UCSD-AML1 (cell line): ENCODE data around the gene CFP.
"Not testable (repeated sequence)": the region's sequence is repeated elsewhere in the genome, so short reads cannot be mapped to it uniquely, and the experiment has no call there.

Experiments used
- DNase-seq: peaks from one replicate; lab custom pipeline; 2025; ENCODE audit not compliant: unreplicated experiment; lab: John Stamatoyannopoulos, UW

Gene CFP

DNA sequence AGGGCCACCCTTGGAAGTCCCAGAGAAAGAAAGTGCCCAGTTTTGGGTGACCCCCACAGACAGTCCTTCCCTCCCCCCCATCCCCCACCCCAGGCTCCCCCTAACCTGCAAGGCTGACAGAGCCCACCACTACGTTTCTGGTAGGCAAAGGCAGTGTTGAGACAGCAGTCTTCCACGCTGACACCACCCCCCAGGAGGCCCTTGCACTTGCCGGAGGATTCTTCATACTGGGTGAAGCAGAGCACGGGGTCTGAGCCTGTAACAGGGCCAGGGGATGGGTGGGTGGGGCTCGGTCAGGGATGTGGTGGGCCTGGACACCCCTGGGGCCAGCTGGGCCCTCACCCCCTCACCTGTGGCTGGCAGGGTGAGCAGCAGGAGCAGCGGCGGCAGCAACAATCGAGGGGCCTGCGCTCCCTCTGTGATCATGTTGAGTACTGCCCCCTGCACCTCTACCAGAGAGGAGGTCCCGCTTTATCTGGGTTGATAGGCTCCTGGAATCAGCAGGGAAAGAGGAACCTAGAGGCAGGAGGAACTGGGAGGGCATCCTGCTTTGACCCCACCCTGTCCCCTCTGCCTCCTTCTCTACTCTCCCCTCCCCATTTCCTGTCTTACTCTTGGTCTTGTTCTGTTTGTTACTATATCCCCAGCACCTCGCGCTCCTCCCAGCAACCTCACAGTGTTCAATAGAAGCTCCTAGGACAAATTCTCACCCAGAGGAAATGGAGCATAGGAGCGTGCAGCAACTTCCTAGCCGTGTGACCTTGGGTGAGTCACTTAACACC is at the start of gene CFP:
TSS of gene CFP (minus strand) at position 512 of the 782 bp plus-strand sequence. CDS start at position 426, 86 bp downstream.
- DNase-seq = peak; percentile 70

DNA sequence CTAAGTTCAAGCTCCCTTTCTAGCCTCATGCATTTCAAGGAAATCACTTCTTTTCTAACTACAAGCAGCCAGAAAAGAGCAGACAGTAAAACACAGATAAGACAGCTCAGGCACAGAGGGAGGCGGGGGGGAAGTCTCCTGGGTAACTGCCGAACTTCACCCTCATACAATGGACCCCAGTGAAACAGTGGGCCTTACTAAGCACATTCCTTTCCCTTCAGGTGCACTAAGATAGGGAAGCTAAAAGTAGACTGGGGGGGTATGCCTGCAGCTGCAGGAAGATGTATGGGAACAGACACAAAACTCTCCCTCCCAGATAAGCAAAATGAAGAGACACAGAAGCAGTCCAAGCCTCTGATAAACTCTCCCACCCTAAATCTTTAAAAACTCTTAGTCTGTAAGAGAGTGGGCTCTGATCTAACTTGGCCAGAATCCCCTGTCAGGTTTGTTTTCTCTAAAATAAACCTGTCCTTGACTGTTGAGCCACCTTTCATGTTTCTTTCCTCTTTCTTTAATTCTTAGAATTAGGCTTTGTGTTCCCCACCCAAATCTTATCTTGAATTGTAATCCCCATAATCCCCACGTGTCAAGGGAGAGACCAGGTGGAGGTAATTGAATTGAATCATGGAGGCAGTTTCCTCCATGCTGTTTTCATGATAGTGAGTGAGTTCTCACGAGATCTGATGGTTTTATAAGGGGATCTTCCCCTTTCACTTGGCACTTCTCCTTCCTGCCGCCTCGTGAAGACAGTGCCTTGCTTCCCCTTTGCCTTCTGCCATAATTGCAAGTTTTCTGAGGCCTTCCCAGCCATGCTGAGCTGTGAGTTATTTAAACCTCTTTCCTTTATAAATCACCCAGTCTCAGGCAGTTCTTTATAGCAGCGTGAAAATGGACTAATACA is 46.5 kb upstream of the CFP start:
- DNase-seq = not testable (repeated sequence)

DNA sequence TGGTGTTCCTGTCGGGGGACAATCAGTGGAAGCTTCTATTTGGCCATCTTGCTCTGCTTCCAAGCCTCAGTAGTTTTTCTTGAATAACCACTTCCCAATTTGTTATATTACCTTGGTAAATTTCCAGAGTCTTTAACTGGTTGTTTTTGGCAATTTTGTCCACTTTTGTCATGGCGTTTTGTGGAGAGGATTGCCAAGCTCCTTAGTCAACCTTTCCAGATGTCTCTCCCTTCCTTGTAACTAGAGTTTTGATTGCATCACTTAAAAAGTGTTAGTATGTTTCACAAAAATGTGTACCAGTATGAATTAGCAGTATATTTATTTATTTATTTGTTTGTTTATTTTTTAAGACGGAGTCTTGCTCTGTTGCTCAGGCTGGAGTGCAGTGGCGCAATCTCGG is 45.0 kb upstream of the CFP start:
- no peak for DNase-seq

DNA sequence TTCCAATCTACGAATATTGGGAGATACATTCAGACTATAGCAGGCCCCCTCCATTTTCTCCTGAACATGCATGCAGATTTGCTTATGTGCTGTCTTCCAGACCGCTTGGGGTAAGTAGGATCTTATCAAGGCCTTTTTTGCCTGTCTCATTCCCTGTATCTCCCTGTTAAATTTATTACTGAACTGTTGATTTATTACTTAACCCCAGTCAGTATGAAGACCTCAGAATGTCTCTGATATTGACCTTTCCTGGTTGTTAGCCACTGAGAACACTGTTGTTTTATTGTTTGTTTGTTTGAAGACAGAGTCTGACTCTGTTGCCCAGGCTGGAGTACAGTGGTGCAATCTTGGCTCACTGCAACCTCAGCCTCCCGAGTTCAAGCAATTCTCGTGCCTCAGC is 36.1 kb upstream of the CFP start:
- DNase-seq = not testable (repeated sequence)

DNA sequence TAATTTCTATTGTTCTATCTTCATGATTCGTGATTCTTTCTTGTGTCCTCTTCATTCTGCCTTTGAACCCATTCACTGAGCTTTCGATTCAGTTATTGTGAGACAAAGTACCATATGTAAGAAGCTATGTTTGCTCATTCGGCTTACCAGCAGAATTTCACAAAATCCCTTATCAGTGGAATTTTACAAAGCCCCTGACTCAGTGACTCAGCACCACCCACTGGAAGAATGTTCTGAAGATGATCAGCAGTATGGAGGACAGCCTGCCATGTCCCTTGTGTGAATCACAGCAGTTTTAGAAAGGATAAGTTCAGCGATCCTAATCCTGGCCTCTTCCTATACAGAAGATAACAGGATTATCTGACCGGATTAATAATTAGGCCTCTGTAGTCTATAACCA is 35.0 kb upstream of the CFP start:
- no peak for DNase-seq

DNA sequence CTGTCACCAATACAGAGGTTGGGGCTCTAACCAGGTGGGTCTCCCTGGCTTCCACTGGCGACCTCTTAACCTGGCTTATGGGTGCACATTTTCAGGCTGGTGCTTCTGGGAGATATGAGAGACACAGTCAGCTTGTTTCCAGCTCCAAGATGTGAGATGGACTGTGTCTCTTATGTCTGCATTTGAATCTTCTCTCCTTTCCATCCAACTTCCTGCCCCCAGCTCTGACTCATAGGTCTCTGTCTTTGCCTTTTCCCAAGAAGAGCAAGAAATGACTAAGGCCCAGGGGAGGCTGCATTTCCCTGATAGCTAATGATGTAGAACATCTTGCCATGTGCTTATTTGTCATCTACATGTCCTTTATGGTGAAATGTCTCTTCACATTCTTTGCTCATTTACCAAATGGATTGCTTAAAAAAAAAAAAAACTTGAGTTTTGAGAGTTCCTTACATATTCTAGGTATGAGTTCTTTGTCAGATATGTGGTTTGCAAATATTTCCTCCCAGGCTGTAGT is 32.5 kb upstream of the CFP start:
- no peak for DNase-seq

DNA sequence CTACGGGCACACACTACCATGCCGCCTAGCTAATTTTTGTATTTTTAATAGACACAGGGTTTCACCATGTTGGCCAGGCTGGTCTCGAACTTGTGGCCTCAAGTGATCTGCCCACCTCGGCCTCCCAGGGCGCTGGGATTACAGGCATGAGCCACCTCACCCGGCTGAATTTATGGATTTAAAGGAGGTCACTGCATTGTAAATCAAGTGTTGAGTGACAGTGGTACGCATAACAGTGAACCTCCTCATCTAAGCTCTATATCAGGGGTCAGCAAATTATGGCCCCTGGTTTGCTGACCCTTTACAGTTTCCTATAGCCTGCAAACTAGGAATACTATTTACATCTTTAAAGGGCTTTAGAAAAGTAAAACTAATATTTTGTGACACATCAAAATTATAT is 31.8 kb upstream of the CFP start:
- no peak for DNase-seq

DNA sequence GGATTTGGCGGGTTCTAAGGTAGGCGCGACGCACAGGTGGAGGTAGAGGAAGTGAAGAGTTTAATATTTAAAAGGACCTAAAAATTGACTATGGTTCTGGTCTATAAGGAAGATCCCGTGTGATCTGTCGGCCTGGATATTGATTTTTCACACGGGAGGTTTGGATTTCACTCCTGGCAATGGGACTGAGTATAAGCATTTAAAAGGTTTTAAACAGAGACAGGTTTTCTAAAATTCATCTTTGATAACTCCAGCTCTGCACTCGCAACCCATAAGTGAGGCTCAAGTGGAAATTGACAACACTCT is 29.6 kb upstream of the CFP start:
- DNase-seq = no peak

DNA sequence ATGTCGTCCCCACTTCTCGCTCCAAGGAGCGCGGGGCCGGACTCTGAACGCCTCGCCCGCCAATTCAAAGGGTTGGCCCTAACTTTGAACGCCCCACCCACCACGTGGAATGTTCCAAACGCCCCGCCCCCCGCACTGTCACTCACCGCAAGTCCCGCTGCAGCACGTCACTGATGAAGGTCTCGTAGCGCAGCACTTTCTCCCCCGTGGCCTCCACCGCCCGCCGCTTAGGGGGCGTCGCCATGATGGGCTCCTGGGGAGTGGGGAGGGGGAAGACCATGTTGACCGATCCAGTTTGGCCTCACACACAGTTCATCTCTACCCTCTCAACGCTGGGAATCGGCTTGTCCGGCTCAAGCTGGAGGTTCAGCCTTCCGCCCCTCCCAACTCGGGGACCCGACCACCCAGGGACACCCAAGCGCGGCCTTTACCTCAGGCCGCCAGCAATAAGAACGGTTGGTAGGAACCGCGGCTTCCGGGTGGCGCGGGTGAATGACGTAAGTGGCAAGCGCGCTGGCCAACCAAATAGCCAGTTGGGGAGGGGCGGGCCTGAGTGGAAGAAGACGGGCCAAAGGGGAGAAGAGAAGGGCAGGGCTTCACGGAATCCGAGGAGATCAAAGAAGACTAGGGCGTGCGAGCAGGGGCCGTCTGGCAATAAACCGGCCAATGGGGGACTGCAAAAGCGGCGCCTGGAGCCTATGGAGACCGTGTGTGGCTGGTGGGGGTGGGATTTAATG is 29.1 kb upstream of the CFP start, which contains the start of gene UXT:
TSS of gene UXT (minus strand) at position 497 of the 737 bp plus-strand sequence. CDS start at position 244, 253 bp downstream.
- DNase-seq = peak; percentile 88

DNA sequence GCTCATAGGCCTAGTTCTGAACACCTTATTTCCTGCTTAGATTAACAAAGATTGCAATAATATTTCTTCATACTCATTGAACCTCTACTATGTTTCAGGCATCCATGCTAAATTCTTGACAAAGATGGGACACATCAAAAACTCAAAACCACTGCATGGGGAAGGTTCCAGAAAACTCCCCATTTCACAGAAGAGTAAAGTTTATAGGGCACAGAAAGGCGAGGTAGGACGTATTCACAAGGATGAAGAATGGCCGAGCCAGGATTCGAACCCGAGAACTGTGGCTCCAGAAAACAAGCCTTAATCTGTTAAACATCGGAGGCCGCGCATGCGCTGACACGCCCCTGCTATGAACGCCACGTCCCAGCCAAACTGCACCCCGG is 28.6 kb upstream of the CFP start:
- no peak for DNase-seq

DNA sequence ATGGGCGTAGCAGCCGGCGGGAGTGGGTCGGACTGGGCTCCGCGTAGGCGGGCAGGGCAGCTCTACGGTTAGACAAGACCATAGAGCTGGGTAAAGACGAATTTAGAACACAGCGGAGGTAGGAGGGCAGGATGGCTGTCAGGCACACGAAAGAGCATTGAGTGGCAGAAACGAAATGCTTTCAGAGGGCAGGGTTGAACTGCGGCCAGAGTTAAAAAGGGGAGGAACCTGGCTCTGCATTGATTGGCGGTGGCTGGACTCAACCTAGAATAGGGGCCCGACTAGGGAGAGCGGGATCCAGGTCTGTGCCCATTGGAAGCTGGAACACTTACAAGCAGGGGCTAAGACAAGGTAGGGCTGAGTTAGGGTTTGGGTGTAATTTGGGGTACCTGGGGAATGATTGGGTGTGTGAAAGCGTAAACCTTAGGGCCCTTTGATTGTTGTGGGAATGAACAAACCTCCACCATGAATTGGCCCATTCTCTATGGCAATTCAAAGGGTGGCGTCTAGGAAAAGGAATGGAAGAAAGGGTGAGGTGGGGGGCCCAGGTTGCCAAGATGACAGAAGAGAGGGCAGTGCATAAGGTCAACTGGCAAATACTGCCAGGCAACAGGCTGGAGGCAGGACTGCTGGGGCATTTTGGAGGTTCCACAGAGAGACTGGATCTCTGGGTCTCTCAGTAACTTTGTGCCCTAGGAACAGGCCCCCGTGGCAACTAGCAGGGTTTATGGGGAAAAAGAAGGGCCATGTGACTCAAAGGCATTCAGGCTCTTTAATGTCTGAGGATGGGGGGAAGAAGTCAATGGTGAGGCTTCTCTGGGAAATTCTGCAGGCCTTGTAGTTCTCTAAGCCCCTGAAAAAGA is 21.5 kb upstream of the CFP start:
- DNase-seq = no peak

DNA sequence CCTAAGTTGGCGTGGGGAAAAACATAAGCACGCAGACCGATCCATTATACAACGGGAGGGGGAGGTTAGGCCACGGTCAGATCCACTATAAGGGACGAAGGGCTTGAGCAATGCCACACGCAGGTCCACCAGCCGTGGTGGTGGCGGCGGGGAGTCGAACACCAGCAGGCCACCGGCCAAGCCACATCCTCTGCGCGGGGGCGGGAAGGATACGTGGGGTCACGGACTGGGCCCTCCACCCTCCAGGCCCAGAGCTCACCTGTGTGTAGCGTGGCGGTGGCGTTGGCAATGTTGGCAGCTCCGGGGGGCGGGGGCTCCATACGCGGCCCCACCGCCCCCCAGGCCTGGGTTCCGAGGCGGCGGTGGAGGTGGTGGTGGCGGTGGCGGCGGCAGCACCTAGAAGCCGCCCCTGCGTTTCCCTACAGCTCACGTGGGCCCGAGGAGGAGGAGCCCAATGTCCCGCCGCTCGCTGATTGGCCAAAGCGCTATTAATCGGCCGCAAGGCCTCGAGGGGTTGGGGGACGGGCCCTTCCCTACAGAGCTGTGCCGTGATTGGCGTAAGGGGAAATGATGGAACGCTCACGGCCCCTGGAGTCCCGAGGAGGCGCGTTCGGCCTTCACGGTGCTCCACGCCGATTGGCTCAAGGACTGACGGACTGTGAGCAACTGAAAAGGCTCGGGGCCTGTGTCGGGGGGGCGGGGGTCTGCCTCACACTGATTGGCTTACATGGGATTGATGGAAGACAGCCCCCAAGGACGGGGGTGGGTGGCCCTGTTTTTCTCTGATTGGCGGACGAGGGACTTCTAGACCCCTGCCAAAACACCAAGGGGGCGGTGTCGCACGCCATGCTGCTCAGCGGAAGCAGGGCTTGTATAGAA is 20.7 kb upstream of the CFP start, which contains the start of gene ELK1:
TSS of gene ELK1 (minus strand) at position 400 of the 879 bp plus-strand sequence. CDS start 9,122 bp downstream, outside the sequence.
- peak; percentile 93 for DNase-seq

DNA sequence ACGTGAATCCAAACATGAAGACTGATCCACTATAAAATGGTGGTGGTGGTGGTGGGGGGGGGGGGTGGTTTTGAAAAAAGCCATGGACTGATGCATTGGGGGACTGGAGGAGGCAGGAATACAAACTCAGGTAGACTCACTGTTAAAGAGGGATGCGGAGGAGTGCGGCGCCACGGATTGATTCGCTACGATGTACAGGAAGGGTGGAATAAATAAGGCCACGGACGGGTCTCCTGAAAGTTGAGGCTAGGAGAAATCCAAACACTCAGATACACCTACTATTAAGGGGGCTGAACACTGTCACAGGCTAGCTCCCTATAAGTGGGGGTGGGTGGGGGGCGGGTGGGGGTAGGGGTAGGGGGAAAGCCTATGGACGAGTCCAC is 20.0 kb upstream of the CFP start:
- no peak for DNase-seq

DNA sequence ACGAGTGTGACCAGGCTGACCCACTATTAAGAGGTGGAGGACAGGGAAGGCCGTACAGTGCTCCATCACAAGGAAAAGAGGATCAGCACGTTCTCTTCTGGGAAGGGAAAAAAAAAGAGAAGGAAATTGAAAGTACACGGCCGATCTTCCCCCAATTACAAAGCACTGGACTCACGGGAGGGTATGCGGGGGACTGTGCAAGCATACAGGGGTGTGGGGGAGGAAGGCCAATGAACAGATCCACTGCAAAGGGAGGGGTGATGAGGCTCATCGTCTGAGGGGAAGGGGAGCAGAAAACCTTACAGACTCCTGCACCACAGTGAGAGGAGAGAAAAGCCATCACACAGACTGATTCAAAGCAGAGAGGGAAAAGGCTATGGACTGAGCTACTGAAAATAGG is 19.5 kb upstream of the CFP start:
- DNase-seq = no peak

DNA sequence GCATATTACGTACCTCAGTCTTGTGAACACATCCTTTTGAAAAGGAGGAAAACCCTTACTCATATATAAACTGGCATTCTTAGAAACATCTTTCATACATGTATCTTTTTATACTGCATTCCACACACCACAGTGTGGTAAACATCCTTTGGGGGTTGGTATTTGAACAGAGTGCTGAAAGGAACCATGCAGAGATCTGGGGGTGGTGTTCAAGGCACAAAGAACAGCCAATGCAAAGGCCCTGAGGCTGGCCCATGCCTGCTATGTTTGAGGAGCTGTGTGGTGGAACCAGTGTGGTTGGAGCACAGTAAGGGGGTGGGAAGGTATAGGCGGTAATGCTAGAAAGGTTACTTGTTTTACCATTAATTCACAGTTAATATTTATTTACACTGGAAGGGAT is 18.6 kb upstream of the CFP start:
- DNase-seq = no peak

DNA sequence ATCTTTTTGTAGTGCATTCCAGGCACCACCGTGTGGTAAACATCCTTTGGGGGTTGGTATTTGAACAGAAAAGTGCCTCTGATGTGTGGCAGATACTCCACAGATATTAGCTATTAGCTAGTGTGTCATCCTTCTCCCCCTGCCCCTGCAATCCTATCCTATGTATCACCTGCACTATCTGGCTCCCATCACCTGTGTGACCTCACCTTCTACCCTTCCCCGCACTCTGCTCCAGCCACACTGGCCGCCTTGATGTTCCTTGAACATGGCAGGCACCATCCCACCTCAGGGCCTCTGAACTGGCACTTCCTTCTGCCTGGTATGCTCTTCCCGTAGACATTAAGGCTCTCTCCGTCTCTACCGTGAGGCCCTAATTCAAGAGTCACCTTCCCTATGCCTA is 16.9 kb upstream of the CFP start:
- no peak for DNase-seq

DNA sequence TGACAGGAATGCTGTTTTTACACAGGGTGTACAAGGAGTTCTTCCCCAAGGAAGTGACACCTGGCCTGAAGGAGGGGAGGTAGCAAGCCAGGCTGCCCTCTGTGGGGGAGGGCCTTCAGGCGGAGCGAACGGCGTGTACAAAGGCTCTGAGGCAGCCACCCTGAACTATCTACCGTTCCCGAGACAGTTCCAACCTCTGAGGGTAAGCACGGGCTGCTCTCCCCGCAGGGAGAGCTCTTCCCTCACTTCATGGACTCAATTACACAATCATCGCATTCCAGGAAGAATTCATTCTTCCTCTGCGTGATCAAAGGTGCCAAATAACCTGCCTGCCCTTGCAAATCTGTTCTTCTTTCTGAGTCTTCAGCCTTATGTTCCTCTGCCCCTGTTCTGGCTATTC is 15.8 kb upstream of the CFP start:
- no peak for DNase-seq

DNA sequence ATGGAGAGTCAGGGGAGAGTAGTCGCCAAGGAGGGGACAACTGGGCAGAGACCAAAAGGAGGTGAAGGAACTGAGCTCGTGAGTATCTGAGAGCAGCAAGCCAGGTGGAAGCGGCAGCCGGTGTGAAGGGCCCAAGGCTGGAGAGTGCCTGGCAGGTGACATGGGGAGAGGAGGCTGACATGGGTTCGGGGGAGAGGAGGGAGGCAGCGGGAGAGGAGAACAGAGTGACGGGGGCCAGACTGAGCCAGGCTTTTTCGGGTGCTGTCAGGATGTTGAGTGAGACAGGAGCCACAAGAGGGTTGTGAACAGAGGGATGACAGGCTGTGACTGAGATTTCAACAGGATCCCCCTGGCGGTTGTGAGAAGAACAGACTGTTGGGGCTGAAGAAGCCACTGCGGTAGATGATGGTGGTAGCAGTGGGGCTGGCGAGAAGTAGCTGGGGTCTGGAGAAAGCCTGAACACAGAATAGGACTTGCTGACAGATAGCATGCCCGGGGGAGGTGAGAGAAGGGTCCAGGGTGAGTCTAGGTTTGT is 14.9 kb upstream of the CFP start:
- no peak for DNase-seq

DNA sequence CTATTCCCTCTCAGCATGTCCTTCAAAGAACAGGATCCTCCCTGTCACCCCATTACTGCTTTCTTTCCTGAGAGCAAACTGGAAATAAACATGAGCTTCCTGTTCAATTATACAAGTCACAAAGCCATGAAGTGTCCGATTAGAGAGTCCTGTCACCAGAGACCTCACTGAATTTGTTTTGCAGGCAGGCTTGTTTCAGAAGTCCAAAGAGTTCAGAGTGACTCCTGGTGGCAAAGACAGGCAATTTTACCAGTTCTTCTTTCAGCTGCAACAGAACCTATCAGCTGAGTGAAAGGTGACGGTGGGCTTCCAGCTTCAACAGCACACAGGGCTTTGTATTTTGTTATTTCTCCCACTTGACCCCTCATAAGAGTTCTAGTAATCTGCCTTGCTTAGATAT is 14.2 kb upstream of the CFP start:
- no peak for DNase-seq
